Keratinocyte (primary cell): Measurements from ENCODE around the gene ACBD6.

Experiments used
- CTCF ChIP-seq, 3 experiments: IDR thresholded peaks in 1 of 3; conservative IDR thresholded peaks in 1 of 3; optimal IDR thresholded peaks in 1 of 3; 2 replicates in 2 of 3; 3 replicates in 1 of 3; pipeline versions ENCODE3 to v1.5.1; 2011; ENCODE audit warnings: low read length in 3 of 3, mild to moderate bottlenecking in 3 of 3, moderate library complexity in 2 of 3, control low read depth in 1 of 3, inconsistent platforms in 1 of 3; ENCODE audit not compliant: insufficient read depth in 2 of 3; ENCODE audit errors: extremely low read depth in 1 of 3
- EZH2 ChIP-seq: IDR thresholded peaks from one replicate; pipeline ENCODE4 v1.6.1; 2012; ENCODE audit warnings: inconsistent platforms, mild to moderate bottlenecking, low read length, moderate library complexity

- TF ChIP-seq EZH2 (no peak), CTCF (optimal IDR thresholded peaks at IDR 0.05 in 1 of 3, IDR thresholded peaks at IDR 0.05 in 1 of 3, conservative IDR thresholded peaks at IDR 0.05 in 1 of 3; ENCODE audit: extremely low read depth in 1 of 3, insufficient read depth in 2 of 3, low read length in 3 of 3) (no peak)
Measured at GRCh38 chr1:180494370-180494769, 8.0 kb downstream of the ACBD6 start.
